Measurements from ENCODE around the gene EIF4ENIF1. TPM values are rescaled to one million over a fixed set of nuclear protein-coding genes. Genes with fewer than 3 reads are reported as not detected.

The EIF4ENIF1 gene
- polyA plus RNA-seq, 1 of the 3 experiments (the other 2 are of a cell fraction) = 18.4 TPM

- H4K20me1 ChIP-seq (ENCODE audit: insufficient read depth) = peaks cover 36% of the 10 kb centered on the region
- WGBS (ENCODE audit: low lambda C conversion rate) = 98% methylated on average over 3 of the region's 3 CpGs
- TF ChIP-seq GATA2 (CRISPR knock-in tag; IDR thresholded peaks at IDR 0.05) (no peak), TAF1 (IDR thresholded peaks at IDR 0.05; ENCODE audit: borderline replicate concordance, low read depth, low read length) (no peak)
Observed at GRCh38 chr22:31475800-31476199, 13.8 kb downstream of the EIF4ENIF1 start.

GRCh38 chr22:31474743-31475142 lies 14.9 kb downstream of the EIF4ENIF1 start:
- H3K9me2 ChIP-seq = no peaks in the 10 kb centered on the region
- TF ChIP-seq, protein P1, sequence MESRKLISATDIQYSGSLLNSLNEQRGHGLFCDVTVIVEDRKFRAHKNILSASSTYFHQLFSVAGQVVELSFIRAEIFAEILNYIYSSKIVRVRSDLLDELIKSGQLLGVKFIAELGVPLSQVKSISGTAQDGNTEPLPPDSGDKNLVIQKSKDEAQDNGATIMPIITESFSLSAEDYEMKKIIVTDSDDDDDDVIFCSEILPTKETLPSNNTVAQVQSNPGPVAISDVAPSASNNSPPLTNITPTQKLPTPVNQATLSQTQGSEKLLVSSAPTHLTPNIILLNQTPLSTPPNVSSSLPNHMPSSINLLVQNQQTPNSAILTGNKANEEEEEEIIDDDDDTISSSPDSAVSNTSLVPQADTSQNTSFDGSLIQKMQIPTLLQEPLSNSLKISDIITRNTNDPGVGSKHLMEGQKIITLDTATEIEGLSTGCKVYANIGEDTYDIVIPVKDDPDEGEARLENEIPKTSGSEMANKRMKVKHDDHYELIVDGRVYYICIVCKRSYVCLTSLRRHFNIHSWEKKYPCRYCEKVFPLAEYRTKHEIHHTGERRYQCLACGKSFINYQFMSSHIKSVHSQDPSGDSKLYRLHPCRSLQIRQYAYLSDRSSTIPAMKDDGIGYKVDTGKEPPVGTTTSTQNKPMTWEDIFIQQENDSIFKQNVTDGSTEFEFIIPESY (IDR thresholded peaks at IDR 0.05; ENCODE audit: borderline replicate concordance, low read depth) = no peak
- TF ChIP-seq MEF2A (IDR thresholded peaks at IDR 0.05; ENCODE audit: borderline replicate concordance, low read depth) (no peak), SMC3 (IDR thresholded peaks at IDR 0.05; ENCODE audit: low read depth, low read length) (no peak), FOXM1 (IDR thresholded peaks at IDR 0.05; ENCODE audit: low read depth) (no peak), POLR2AphosphoS5 (IDR thresholded peaks at IDR 0.05; ENCODE audit: low read depth, low read length) (no peak), RFX5 (IDR thresholded peaks at IDR 0.05; ENCODE audit: low read length) (no peak), RAD21 (IDR thresholded peaks at IDR 0.05; ENCODE audit: low read length) (no peak), YY1 (IDR thresholded peaks at IDR 0.05; ENCODE audit: low read depth) (no peak), JUND (IDR thresholded peaks at IDR 0.05) (no peak), MXI1 (IDR thresholded peaks at IDR 0.05; ENCODE audit: low read depth, low read length) (no peak), NFIC (IDR thresholded peaks at IDR 0.05; ENCODE audit: borderline replicate concordance) (no peak), FOXJ3 (CRISPR knock-in tag; IDR thresholded peaks at IDR 0.05) (no peak), ELF1 (IDR thresholded peaks at IDR 0.05) (no peak), USF1 (IDR thresholded peaks at IDR 0.05; ENCODE audit: borderline replicate concordance, low read depth) (no peak), PBX3 (IDR thresholded peaks at IDR 0.05) (no peak), FOSL2 (IDR thresholded peaks at IDR 0.05; ENCODE audit: borderline replicate concordance, low read depth) (no peak), TEAD4 (IDR thresholded peaks at IDR 0.05; ENCODE audit: borderline replicate concordance, insufficient read depth) (no peak), TAF1 (IDR thresholded peaks at IDR 0.05; ENCODE audit: borderline replicate concordance, low read depth, low read length) (no peak)
- TF ChIP-seq, protein P2, sequence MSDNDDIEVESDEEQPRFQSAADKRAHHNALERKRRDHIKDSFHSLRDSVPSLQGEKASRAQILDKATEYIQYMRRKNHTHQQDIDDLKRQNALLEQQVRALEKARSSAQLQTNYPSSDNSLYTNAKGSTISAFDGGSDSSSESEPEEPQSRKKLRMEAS (IDR thresholded peaks at IDR 0.05; ENCODE audit: low read depth) = no peak
- TF ChIP-seq, protein P3, sequence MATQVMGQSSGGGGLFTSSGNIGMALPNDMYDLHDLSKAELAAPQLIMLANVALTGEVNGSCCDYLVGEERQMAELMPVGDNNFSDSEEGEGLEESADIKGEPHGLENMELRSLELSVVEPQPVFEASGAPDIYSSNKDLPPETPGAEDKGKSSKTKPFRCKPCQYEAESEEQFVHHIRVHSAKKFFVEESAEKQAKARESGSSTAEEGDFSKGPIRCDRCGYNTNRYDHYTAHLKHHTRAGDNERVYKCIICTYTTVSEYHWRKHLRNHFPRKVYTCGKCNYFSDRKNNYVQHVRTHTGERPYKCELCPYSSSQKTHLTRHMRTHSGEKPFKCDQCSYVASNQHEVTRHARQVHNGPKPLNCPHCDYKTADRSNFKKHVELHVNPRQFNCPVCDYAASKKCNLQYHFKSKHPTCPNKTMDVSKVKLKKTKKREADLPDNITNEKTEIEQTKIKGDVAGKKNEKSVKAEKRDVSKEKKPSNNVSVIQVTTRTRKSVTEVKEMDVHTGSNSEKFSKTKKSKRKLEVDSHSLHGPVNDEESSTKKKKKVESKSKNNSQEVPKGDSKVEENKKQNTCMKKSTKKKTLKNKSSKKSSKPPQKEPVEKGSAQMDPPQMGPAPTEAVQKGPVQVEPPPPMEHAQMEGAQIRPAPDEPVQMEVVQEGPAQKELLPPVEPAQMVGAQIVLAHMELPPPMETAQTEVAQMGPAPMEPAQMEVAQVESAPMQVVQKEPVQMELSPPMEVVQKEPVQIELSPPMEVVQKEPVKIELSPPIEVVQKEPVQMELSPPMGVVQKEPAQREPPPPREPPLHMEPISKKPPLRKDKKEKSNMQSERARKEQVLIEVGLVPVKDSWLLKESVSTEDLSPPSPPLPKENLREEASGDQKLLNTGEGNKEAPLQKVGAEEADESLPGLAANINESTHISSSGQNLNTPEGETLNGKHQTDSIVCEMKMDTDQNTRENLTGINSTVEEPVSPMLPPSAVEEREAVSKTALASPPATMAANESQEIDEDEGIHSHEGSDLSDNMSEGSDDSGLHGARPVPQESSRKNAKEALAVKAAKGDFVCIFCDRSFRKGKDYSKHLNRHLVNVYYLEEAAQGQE (IDR thresholded peaks at IDR 0.05; ENCODE audit: low read depth, low read length) = no peak
- no peaks in the 10 kb centered on the region for H3K27me3 ChIP-seq (ENCODE audit: insufficient read depth)
- H3K27ac ChIP-seq (ENCODE audit: low read depth in 2 of 2, low read length in 1 of 2) = no peak overlapping the region
- no peak overlapping the region for H3K9ac ChIP-seq
- ChIA-PET POLR2A (no interaction called here), CTCF (no interaction called here)
- H3K79me2 ChIP-seq (ENCODE audit: insufficient read depth) = peaks cover 85% of the 10 kb centered on the region
- peaks cover 36% of the 10 kb centered on the region for H4K20me1 ChIP-seq (ENCODE audit: insufficient read depth)
- 95% methylated on average over 2 of the region's 2 CpGs for WGBS (ENCODE audit: low lambda C conversion rate)
- no peak overlapping the region for H3K4me2 ChIP-seq
- H3K36me3 ChIP-seq (replicated peaks in 1 of 2; ENCODE audit: control insufficient read depth in 1 of 2, insufficient read depth in 2 of 2, low read length in 1 of 2) = peaks cover 8 to 34% of the 10 kb centered on the region in 2 experiments
- no peak overlapping the region for H3K4me3 ChIP-seq (ENCODE audit: low read depth in 2 of 2, low read length in 1 of 2)
- H2AFZ ChIP-seq (ENCODE audit: low read depth) = no peak overlapping the region
- DNase-seq = no peak
- H3F3A ChIP-seq (replicated peaks; ENCODE audit: insufficient read depth) = no peaks in the 10 kb centered on the region
- H3K9me3 ChIP-seq = no peaks in the 10 kb centered on the region
- H3K4me1 ChIP-seq (ENCODE audit: control insufficient read depth in 1 of 2, insufficient read depth in 2 of 2, low read depth in 1 of 2, low read length in 1 of 2) = no peaks in the 10 kb centered on the region

More at GRCh38 chr22:31475800-31476199, 13.8 kb downstream of the EIF4ENIF1 start:
- no peaks in the 10 kb centered on the region for H3K4me1 ChIP-seq (ENCODE audit: control insufficient read depth in 1 of 2, insufficient read depth in 2 of 2, low read depth in 1 of 2, low read length in 1 of 2)
- no peaks in the 10 kb centered on the region for H3K9me2 ChIP-seq
- no peak for DNase-seq
- no peaks in the 10 kb centered on the region for H3F3A ChIP-seq (replicated peaks; ENCODE audit: insufficient read depth)
- H3K27ac ChIP-seq (ENCODE audit: low read depth in 2 of 2, low read length in 1 of 2) = no peak overlapping the region
- ChIA-PET POLR2A (no interaction called here), CTCF (no interaction called here)
- no peaks in the 10 kb centered on the region for H3K9me3 ChIP-seq
- no peak overlapping the region for H3K4me3 ChIP-seq (ENCODE audit: low read depth in 2 of 2, low read length in 1 of 2)
- peaks cover 91% of the 10 kb centered on the region for H3K79me2 ChIP-seq (ENCODE audit: insufficient read depth)
- H3K9ac ChIP-seq = no peak overlapping the region
- H2AFZ ChIP-seq (ENCODE audit: low read depth) = no peak overlapping the region
- H3K36me3 ChIP-seq (replicated peaks in 1 of 2; ENCODE audit: control insufficient read depth in 1 of 2, insufficient read depth in 2 of 2, low read length in 1 of 2) = peaks cover 12 to 44% of the 10 kb centered on the region in 2 experiments
- no peak overlapping the region for H3K4me2 ChIP-seq
- H3K27me3 ChIP-seq (ENCODE audit: insufficient read depth) = no peaks in the 10 kb centered on the region

Data from SK-N-SH (cell line).